ENCODE data around the gene TRPV5.

- TF ChIP-seq CTCF (IDR thresholded peaks at IDR 0.05; ENCODE audit: low read depth, low read length) (no peak), POLR2A (IDR thresholded peaks at IDR 0.05; ENCODE audit: extremely low read depth, insufficient read length) (no peak)
- TF ChIP-seq, protein P1, sequence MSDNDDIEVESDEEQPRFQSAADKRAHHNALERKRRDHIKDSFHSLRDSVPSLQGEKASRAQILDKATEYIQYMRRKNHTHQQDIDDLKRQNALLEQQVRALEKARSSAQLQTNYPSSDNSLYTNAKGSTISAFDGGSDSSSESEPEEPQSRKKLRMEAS (IDR thresholded peaks at IDR 0.05; ENCODE audit: low read depth, low read length) = no peak
Observed at GRCh38 chr7:142867097-142867378, 66.5 kb downstream of the TRPV5 start.

Measured in NB4 (cell line).